SIG-M5 treated with dmso at 0.1 percent for 504 hours (cell line): ENCODE data around the gene THADA.
"Not testable (repeated sequence)": the region's sequence is repeated elsewhere in the genome, so short reads cannot be mapped to it uniquely, and the experiment has no call there.

Experiments
- DNase-seq: peaks from one replicate; lab custom pipeline; 2025; ENCODE audit not compliant: unreplicated experiment; lab: John Stamatoyannopoulos, UW

Gene THADA, protein sequence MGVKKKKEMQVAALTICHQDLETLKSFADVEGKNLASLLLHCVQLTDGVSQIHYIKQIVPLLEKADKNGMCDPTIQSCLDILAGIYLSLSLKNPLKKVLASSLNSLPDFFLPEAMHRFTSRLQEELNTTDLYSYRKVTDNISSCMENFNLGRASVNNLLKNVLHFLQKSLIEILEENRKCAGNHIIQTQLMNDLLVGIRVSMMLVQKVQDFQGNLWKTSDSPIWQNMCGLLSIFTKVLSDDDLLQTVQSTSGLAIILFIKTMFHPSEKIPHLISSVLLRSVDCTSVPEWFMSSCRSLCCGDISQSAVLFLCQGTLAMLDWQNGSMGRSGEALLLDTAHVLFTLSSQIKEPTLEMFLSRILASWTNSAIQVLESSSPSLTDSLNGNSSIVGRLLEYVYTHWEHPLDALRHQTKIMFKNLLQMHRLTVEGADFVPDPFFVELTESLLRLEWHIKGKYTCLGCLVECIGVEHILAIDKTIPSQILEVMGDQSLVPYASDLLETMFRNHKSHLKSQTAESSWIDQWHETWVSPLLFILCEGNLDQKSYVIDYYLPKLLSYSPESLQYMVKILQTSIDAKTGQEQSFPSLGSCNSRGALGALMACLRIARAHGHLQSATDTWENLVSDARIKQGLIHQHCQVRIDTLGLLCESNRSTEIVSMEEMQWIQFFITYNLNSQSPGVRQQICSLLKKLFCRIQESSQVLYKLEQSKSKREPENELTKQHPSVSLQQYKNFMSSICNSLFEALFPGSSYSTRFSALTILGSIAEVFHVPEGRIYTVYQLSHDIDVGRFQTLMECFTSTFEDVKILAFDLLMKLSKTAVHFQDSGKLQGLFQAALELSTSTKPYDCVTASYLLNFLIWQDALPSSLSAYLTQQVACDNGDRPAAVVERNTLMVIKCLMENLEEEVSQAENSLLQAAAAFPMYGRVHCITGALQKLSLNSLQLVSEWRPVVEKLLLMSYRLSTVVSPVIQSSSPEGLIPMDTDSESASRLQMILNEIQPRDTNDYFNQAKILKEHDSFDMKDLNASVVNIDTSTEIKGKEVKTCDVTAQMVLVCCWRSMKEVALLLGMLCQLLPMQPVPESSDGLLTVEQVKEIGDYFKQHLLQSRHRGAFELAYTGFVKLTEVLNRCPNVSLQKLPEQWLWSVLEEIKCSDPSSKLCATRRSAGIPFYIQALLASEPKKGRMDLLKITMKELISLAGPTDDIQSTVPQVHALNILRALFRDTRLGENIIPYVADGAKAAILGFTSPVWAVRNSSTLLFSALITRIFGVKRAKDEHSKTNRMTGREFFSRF (N-terminal part only)

DNA sequence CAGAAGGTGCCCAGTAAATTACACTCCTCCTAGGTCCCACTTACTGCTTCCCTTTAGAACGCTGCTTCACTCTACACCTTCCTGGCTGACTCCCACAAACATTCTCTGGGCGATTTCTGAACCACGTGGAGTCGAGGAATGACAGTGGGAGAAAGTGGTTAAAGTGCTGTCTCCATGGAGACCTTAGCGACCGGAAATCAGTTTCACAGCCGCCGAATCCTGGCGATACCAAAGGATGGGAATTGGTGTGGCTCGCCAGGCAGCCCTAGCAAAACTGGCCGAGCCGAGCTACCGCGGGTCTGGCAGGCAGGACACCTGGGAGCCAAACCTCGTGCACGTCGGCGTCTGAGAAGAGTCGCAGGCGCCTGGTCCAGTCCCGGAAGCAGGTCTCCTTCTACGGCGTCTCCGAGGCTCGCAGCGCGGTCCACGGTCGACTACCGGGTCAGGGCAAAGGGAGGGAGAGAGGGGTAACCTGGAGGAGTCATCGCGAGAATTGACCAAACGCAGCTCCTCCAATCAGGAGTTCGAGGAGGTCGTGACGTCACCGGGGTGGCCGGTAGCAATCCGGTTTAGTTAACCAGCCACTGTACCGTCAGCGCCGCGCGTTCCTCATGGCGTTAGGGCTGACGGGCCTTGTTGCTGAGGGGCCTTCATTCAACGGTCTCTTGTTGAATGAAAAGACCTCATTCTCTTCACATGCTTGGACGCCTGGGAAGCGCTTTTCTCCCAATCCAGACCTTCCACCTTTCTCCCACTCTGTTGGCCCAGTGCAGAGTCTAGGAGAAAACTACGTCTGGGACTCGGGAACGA lies at the start of gene THADA:
THADA (minus strand) TSS at position 436 of the 810 bp plus-strand sequence. CDS start 3,646 bp downstream, outside the sequence.
- peak; percentile 98 for DNase-seq

DNA sequence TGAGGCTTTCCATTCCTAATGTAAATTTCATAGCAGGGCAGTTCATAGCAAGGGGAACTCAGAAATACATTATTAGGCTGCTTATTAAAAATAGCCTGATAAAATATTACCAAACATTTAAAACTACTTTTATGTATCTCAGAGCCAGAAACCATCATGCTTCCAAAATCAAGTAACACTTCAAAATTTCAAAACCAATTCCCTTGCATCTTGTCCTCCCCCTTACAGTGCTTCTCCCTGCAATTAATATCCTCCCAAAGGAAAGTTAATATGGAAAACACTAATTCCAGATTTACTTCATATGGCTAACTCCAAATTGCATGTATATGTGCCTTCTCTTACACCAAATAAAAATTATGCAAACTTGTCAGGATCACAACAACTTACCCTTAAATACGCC lies 47.8 kb upstream of the THADA start:
- no peak for DNase-seq

DNA sequence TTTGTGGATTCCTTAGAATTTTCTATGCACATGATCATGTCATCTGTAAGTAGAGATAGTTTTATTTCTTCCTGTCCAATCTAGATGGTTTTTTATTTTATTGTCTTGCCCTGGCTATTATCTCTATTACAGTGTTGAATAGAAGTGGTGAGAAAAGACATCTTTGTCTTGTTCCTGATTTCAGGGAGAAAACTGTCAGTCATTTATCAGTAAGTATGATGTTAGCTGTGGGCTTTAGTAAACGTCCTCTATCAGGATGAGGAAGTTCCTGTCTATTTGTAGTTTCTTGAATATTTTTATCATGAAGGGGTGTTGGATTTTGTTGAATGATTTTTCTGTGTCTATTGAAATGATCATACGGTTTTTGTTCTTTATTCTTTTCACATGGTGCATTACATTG lies 46.5 kb upstream of the THADA start:
- no peak for DNase-seq

DNA sequence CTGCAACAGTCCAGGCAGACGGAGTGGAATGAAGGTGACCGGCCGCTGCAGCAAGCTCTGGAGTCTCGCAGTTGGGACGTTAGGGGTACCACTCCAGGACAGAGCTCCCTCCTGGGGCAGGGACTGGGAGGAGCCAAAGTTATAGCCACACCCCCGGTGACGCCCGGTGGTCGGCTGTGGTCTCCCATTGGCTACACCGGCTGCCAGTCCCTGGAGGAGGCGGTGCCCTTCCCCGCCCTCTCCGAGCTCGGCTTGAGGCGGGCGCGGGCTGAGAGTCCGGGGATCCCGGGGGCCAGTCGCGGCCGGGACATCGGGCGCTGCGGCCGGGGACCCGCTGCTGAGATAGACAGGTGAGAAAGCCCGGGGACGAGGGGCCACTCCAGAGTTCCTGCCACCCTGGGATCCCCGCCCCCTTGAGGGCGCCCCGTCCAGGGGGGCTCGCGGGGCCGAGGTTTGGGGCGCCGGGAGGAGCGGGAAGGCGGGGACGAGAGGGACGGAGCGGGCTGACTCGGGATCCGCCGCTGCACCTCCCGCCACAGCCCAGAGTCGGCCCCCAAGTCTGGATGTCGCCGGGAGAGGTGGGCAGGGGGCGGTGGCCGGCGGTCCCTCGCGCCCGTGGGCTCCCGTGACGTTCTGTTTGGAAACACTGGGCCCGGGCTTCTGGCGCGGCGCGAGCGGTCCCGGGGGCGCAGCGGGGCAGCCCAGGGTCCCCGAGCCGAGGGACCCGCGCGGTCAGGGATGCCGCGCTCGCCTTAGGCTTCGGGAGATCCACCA lies 41.4 kb upstream of the THADA start, which contains the start of gene PLEKHH2:
PLEKHH2 (plus strand) TSS at position 231 of the 774 bp plus-strand sequence. CDS start 7,414 bp downstream, outside the sequence.
- DNase-seq, result peak; percentile 80

DNA sequence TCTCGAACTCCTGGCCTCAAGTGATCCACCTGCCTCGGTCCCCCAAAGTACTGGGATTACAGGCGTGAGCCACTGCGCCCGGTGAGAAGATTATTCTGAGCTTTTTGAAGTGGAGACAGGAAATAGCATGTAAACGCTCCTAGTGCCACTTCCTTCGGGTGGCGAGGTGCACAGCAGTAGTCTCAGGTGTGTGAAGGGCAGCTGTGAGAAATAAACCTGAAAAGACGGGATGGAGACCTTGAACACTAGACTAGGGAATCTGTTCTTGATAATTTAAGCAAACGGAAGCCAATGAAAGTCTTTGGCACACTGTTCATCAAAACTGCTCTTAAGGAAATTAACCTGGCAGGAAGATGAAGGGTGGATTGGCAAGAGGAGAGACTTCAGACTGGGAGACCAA lies 40.8 kb upstream of the THADA start:
- no peak for DNase-seq

DNA sequence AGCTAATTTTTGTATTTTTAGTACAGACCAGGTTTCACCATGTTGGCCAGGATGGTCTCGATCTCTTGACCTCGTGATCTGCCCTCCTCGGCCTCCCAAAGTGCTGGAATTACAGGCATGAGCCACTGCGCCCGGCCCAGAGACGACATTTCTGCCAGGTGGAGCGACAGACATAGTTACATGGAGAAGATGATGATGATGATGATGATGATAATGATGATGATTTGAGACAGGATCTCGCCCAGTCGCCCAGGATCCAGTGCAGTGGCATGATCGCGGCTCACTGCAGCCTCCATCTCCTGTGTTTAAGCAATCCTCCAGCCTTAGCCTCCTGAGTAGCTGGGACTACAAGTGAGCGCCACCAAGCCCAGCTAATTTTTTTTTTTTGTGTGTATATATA lies 40.3 kb upstream of the THADA start:
- DNase-seq, result not testable (repeated sequence)

DNA sequence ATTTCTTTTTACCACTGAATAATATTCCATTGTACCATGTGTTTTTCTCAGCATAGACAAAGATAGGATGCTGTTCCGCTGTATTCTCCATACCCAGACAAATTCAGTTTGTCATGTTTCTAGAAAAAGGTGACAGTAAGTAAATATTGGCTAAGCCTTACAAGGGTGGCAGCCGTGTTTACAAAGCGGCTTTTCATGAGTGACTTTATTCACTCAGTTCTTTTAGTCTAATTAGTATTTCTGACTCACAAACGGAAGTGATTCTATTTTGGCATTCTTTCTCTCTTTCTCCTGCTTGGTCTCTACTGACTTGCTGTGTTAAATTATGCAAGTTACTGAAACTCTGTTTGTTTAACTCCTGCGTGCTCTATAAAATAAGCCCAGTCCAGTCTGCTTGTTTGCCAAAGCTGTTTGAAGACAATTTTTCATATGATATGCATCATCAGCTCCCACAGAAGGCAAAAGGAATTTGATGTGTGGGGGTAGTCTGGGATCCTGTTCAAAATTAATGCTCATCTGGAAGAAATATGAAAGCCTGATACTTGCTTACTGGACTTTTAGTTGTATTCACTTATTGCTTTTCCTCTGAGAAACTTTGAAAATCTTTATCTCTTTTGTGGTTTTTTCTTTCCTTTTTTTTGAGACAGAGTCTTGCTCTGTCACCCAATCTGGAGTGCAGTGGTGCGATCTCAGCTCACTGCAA lies 38.9 kb upstream of the THADA start:
- DNase-seq, result peak; percentile 59

DNA sequence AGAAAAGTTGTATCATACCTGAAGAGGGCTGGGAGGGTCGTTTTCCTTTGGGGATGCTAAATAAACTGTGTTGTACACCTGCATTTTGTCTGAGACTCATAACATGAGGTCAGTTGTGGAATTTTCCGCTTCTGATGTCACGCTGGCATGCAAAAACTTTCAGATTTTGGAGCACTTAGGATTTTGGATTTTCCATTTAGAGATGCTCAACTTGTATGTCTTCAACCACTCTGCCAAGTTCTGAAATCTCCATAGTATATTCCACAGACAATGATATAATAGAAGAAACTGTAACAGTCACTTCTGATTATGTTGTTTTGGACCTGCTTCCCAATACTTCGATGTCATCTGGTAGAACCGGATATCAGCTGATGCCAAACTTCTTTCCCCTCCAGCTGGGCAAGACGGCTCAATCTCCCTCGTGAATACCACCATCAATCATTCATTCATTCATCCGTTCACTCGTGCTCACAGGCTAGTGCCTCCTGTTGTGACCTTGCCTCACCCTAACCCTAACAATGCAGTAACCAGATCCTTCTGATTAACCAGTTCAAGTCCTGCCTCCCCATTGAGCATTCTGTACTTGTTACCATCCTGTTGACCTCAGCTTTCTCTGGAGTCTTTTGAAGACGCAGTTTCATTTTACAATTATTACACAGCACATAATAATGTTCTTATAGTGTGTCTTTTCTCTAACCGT lies 35.9 kb upstream of the THADA start:
- no peak for DNase-seq

DNA sequence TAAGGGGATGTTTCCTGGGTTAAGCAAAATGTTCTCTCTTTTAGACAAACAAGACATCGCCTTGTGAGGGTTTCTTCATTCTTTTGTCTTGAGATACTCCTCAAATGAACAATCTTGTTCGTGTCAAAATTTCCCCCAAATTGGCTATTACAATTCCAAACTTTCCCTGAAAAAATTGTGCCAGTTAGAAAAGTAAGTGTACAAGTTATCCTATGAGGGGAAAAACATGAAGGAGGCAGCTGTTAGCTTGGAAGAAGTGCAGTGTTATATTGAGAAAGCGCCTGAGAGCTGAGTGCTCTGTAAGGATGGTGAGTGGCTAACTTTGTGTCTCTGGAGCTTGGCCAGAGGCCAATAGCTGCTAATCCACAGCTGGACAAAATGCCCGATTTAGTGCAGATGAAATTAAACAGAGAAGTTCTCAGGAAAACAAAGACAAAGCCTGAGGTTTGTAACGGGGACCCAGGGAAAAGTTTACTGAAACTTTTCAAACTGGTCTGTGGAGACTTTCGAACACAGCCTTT lies 27.2 kb upstream of the THADA start:
- DNase-seq, result no peak

DNA sequence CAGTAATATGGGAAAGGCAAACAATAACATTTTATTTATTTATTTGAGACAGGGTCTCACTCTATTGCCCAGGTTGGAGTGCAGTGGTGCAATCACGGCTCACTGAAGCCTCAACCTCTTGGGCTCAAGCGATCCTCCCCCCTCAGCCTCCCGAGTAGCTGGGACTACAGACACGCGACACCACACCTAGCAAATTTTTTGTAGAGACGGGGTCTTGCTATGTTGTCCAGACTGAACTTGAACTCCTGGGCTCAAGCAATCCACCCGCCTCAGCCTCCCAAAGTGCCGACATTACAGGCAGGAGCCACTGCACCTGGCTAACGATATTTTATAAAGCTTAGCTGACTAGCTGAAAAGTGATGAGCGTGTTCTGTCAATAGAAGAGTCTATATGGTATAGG lies 23.7 kb upstream of the THADA start:
- no peak for DNase-seq

DNA sequence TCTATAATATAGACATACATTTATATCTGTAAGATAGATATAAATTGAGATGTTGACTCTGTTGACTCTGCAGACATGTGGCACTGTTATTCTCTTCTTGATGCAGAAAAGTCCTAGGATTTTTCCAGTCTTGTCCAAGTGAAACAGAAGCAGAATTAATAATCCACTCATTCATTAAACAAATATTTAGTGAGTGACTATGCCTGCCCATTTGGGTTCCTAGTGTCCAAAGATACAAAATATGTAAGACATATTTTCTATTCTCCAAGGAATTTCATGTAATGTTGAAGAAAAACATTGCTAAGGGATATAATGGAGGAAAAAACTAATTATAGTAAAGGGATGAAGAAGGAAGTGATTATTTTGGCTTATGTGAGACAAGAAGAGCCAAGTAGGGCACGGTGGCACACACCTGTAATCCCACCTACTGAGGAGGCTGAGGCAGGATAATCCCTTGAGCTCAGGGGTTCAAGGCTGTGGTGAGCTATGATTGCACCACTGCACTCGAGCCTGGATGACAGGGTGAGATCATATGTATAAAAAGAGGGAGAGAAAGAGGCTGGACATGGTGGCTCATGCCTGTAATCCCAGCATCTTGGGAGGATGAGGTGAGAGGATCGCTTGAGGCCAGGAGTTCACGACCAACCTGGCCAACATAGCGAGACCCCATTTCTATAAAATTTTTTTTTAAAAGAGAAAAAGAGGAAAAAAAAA lies 21.3 kb upstream of the THADA start:
- DNase-seq, result no peak

GRCh38 chr2:43612944-43613343 lies 17.1 kb upstream of the THADA start:
- no peak for DNase-seq

GRCh38 chr2:43611987-43612894 lies 16.4 kb upstream of the THADA start:
- DNase-seq, result peak; percentile 85

DNA sequence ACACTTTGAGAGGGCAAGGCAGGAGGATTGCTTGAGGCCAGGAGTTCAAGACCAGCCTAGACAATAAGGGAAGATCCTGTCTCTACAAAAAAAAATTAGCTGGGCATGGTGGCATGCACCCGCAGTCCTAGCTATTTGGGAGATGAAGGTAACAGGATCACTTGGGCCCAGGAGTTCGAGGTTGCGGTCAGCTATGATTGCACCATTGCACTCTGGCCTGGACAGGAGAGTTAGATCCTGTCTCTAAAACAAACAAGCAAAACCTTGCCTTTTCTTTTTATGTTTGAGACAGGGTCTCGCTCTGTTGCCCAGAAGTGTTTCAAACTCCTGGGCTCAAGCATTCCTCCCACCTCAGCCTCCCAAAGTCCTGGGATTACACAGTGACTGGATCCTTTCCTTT lies 14.5 kb upstream of the THADA start:
- no peak for DNase-seq

DNA sequence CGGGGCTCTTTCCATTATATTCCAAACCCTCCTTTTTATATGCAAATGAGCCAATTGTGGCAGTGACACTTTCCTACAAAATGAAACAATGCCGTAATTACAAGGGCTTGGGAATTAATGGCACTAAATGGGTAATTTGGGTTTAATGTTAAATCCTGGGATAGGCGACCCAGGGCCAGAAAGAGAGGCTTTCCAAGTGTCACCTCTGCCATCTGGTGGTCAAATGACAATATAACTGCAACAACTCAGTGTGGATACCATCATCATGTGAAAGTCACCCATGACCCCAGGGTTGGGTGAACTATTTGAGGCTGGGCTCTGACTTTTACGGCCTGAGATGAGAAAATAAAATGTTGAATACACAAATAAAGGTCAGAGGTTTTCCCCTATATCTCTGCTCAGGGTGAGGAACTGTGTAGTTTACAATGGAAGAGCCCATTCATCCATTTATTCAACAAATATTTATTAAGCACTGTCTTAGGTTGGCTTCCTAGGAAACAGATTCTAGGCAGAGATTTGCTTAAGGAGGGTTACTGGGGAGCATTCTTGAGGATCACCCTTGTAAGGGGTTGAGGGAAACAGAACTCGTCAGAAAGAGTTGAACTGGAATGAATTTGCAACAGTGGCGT lies 13.6 kb upstream of the THADA start:
- DNase-seq, result peak; percentile 24

DNA sequence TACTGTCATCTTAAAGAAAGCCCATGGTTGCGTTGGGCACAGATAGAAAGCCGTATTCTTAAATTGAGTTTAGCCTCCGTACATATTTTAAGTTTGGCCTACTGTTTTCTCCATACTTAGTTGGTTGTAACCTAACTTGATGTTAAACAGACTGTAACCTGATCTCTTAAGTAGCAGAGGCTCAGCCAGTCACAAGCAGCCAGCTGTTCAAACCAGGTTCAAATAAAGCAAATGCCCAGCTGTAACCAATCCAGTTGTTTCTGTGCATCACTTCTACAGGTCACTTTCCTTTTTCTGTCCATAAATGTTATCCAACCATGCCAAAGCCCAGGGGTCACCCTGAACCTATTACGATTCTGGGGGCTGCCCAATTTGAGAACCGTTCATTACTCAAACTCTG lies 10.0 kb upstream of the THADA start:
- DNase-seq, result no peak
